GM18502 (cell line): ENCODE measurements around the gene ZXDC.

Experiments
- ATAC-seq: cut with Tn5 transposase; IDR thresholded peaks from one replicate; pipeline ENCODE4 v1.9.1; 2021; ENCODE audit warnings: mild to moderate bottlenecking; ENCODE audit not compliant: unreplicated experiment, poor library complexity

ZXDC gene

GRCh38 chr3:126476166-126477060 is 722 bp upstream of the ZXDC start:
- ATAC-seq: peak; percentile 33

DNA sequence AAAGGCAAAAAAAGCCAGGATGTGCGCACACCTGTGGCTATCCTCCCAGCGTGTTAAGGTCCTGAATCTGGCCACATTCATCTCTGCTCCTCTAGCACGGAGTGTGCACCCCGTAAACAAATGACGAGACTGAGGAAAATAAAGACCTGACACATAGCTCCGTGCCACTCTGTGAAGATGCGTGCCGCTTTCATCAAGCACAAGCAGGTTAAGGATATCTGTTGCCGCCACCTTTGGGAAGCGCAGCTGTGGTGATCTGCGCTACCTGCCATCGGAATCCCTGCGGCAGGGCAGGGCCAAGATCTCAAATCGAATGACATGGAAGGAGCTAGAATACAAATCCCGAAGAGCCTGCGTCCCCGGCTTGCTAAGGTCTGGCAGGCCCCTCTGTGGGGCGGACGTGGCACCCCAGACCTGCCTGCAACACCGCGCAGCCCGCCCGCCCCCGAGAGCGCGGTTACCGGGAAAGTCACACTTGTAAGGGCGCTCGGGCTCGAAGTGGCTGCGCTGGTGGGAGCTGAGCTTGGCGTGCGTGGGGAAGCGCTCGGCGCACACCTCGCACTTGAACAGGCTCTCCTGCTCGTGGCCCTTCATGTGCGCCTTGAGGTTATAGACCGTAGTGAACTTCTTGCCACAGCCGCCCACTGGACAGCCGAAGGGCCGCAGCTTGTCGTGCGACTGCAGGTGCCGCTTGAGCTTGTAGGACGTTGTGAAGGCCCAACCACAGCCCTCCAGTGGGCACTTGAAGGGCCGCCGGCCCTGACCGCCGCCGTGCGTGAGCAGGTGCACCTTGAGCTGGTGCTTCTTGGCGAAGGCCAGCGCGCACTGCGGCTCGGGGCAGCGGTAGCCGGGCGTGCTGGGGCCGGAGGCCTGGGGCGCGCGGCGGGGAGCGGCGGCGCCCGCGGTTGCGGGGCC is 936 bp downstream of the ZXDC start:
- ATAC-seq: peak; percentile 11

DNA sequence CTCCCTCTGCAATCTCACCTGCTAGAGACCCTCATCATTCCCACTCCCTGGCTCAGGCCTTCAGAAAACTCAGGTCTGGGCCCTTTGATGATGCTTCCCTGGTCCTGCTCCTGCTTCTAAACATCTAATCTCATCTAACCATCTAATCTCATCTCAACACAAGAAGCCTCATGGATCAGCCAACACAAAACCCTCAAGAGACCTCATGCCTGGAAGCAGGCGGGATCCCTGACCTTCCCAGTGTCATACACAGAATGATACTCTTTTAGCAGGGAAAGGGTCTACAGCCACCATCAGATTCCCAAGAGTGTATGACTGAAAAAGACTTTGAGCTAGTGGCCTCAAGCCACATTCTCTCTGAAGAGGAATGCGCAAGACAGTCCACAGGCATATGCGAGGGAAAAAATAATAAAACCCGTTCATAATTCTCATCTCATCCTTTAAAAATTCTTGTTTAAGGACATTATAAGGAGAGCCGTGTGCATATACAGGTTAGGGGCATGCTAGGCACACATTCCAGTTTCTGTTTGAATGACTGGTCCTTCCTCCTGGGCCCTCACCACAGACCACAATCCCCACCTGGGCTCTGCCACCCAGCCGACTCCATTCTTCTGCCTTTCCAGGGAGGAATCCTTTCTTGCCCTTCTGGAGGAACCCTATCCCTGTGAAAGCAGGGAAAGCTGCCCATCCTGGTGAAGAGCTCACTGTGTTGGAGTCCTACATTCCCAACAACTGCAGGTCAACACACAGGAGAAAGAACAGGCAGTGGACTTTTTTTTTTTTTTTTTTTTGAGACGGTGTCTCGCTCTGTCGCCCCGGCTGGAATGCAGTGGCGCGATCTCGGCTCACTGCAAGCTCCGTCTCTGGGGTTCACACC is 2.2 kb downstream of the ZXDC start:
- ATAC-seq: no peak

GRCh38 chr3:126472277-126473006 is 3.2 kb downstream of the ZXDC start:
- no peak for ATAC-seq

GRCh38 chr3:126469479-126469878 is 6.2 kb downstream of the ZXDC start:
- ATAC-seq: no peak

DNA sequence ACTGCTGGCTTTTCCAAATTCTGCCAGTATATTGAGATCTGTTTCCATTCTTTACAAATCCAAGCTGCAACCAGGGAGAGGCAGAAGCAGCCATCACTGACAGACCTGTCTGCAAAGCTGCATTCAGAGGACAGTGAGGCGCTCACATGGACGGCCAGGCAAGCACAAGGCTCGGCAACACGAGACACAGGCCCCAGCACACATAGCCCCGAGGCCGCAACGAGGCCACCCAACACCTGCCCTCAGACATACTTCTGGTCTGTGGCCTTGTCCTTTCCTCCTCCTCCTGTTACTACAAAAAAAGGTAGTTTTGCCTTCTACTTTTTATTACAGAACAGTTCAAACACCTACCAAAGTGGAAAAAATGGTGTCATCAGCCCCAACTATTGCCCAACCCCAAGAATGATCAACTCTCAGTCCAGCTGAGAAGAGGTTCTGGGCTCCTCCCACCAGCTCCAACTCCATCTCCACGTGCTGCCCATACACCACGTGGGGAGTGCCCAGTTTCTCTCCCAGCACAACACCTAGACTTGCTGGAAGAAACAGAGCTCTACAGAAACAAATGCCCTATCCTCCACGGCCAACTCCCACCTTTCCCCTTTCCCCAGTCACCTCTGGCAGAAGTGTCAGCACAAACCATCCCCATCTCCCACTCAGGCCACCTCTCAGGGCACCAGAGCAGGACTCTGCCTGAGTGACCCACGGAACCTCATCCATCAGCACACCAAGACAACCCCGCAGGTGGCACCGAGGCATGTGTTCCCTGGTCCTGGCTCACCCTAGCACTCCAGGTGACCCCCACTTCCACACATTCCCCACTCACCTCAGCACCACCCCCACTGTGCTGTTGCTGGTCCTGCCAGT is 7.4 kb downstream of the ZXDC start:
- no peak for ATAC-seq

GRCh38 chr3:126467611-126467955 is 8.1 kb downstream of the ZXDC start:
- ATAC-seq: no peak

- ATAC-seq: no peak
Measured at GRCh38 chr3:126466886-126467610, 8.6 kb downstream of the ZXDC start.

- ATAC-seq: no peak
Measured at GRCh38 chr3:126465928-126466544, 9.7 kb downstream of the ZXDC start.

DNA sequence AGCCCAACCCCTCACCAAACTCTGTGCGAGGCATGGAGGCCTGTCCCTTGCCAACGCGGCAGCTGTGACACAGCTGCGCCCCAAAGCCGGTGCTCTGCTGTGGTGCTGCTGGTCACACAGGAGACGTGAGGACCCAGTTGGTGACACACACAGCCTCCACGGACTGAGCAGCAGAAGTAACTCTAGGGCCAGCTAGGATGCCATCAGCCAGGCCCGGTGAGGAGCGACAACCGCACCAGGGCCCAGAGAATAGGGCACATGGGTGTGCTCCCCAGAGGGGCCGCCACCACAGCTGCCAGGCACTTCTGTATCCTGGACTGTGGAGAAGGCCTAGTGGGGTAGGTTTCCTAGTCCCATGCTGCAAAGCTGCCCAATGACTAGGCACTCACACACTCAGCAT is 10.7 kb downstream of the ZXDC start:
- no peak for ATAC-seq

GRCh38 chr3:126464494-126464893 is 11.2 kb downstream of the ZXDC start:
- ATAC-seq: no peak

DNA sequence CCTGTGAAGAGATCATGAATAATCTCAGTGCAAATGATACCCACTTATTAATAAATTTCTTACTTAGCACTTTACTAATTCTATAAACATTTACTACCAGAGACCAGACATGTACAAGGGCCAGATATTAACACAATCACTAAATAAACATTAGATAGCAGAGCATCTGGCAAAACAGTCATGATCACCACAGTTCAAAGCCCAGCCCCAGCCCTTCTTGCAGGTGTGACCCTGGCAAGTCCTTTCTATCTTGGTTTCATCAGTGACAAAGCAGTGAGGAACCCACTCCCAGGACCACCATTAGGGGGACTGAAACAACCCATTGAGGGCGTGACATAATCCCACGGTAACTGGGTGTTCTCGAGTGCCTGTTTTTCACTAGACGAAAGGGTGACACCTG is 11.6 kb downstream of the ZXDC start:
- no peak for ATAC-seq

GRCh38 chr3:126463521-126463920 is 12.2 kb downstream of the ZXDC start:
- ATAC-seq: no peak

GRCh38 chr3:126461450-126462070 is 14.1 kb downstream of the ZXDC start:
- ATAC-seq: no peak

DNA sequence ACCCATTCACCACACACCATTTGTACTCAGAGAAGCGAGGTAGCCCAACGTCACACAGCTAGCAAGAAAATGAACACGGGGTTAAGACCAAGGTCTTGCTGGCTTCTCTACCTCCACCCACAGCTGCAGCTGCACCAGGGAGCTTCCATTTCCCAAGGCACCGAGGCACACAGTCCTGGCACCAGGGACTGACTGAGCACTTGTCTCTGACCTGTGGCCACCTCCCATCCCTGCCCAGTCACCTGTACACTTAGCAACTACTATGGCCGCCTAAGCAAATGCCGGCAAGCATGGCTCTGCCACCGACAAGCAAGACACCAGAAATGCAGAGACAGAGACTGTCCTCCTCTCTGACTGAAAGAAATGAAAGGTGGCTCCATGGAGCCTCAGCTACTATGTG is 15.3 kb downstream of the ZXDC start:
- ATAC-seq: no peak

DNA sequence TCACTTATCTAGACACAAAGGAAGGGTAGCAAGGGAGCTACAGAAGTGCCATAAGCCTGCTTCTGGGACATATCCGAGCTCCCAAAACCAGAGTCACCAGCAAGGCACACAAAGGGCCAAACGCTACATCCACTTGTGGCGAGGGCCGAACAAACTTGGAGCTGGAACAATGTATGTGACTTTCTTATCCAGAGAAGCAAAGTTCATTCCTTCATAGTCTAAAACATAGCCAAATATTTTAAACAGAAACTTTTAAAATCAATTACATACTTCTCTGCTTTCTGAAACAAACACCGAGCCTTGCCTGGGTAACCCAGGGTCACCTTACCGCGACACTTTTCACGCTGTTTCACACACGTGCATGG is 15.9 kb downstream of the ZXDC start:
- no peak for ATAC-seq

GRCh38 chr3:126459111-126459762 is 16.5 kb downstream of the ZXDC start:
- ATAC-seq: no peak
